Fibroblast of the aortic adventitia (primary cell): ENCODE data around the gene FAM25A. TPM values are rescaled to one million over a fixed set of nuclear protein-coding genes. Genes with fewer than 3 reads are reported as not detected.

Experiments
- DNase-seq: peaks from one replicate; pipeline ENCODE4 v3.0.0-alpha.2; 2010; ENCODE audit warnings: low read depth
- H3K4me3 ChIP-seq: 2 replicates; pipeline ENCODE4 v1.5.1; 2011; ENCODE audit warnings: low read depth, mild to moderate bottlenecking, control low read depth, low read length, moderate library complexity
- small RNA-seq: library from RNA; depleted of rRNA; stranded (forward); fragments of <200 nt; gene quantifications from one replicate; pipeline ENCODE3, GENCODE V24; 2012
- total RNA-seq: library from RNA; depleted of rRNA; stranded (reverse); fragments of >200 nt; gene quantifications from 2 replicates; pipeline ENCODE4 v1.2.3, GENCODE V29; 2012; ENCODE audit warnings: low replicate concordance
- TF ChIP-seq, protein P1 (sequence below): IDR thresholded peaks from 2 replicates; pipeline ENCODE4 v1.5.1; 2011; ENCODE audit warnings: mild to moderate bottlenecking, low read length, control low read depth, inconsistent platforms; ENCODE audit not compliant: insufficient read depth

FAM25A gene
- total RNA-seq, 1 donor: not detected

DNA sequence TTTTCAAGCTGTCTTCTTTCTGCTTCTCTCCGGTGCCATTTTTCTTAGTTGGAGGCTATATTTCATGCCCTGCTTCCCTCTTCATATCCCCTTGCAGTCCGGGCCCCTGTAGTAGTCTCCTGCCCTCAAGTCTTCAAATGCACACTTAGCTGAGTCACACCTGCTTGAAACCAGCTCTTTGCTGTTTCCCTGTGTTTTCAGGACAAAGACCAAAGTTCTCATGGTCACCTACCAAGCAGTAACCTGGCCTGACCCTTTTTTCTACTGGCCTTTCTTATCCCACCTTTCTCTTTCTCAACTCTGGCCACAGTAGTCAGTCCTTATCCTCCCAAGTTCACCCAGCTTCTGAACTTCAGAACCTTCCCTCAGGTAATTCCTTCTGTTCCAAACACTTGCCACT, 46.1 kb downstream of the FAM25A start:
- no peak for DNase-seq
- TF ChIP-seq, protein P1, sequence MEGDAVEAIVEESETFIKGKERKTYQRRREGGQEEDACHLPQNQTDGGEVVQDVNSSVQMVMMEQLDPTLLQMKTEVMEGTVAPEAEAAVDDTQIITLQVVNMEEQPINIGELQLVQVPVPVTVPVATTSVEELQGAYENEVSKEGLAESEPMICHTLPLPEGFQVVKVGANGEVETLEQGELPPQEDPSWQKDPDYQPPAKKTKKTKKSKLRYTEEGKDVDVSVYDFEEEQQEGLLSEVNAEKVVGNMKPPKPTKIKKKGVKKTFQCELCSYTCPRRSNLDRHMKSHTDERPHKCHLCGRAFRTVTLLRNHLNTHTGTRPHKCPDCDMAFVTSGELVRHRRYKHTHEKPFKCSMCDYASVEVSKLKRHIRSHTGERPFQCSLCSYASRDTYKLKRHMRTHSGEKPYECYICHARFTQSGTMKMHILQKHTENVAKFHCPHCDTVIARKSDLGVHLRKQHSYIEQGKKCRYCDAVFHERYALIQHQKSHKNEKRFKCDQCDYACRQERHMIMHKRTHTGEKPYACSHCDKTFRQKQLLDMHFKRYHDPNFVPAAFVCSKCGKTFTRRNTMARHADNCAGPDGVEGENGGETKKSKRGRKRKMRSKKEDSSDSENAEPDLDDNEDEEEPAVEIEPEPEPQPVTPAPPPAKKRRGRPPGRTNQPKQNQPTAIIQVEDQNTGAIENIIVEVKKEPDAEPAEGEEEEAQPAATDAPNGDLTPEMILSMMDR: no peak
- no peak overlapping the region for H3K4me3 ChIP-seq

DNA sequence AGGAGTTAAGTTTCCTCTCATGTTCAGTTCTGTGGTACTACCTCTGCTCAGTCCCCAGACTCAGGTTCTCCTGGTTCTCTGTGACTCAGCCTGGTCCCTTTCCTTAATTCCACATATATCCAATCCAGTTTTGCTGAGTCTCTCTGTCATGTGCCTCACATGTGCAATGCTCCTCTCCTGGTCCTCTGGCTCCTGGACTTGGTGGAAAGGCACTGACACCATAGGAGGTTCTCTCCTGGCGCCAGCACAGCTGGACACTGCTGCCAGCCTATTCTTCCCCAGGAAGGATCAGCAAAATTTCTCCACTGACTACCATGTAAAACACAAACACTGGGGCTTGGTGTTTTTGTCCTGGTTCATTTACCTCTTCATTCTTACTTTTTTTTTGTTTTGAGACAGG, 46.8 kb downstream of the FAM25A start:
- no peak for DNase-seq
- H3K4me3 ChIP-seq: no peak overlapping the region
- TF ChIP-seq, protein P1: no peak

DNA sequence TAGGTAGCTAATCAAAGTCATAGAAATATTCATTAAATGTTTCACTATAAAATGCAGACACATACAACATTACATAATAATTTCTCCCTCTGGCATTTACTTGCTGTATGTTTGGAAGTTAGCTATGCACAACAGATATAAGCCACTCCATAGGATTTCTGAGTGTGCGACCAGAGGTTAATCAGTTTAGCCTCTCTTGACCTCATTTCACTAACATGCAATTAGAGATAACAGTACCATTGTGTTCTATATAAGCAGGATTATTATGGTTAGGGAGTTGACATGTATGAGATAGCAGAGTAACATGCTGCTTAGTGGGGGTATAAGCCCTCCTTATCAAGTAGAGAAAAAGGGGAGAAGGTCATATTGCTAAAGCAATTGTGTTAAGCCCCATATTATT, 48.2 kb downstream of the FAM25A start:
- TF ChIP-seq, protein P1: no peak
- DNase-seq: no peak
- no peak overlapping the region for H3K4me3 ChIP-seq

DNA sequence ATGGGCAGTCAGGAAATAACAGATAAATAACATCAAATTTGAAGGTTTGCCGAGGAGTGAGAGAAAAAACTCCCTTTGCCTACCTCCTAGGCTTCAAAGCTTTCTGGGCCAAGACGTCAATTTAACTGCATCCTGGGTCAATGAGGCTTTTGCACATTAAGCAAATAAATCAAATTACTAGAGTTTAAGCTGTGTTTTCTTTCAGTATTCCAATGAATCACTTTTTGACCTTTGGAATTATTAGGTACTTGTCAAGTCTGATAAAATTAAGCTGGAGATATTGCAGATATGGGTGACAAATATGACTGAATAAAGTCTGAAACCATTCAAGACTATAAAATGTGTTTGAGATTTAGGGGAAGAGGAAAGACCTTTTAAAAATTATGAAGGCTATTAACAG, 52.4 kb downstream of the FAM25A start:
- H3K4me3 ChIP-seq: no peak overlapping the region
- DNase-seq: no peak
- TF ChIP-seq, protein P1: no peak

Small RNAs within 50 kb of the gene (small RNA-seq; reads per million reads assigned to genes)
- not detected for gene AL136982.5
- not detected for gene BMS1P3
- gene FAM25A: not detected
- gene RNU6-529P: not detected

Other genes with a start within 250 kb of the FAM25A start
- gene MMRN2, start 62.7 kb upstream of the FAM25A start, total RNA-seq: 5.1 and 5.4 TPM in 2 replicates
- 2.8 and 18.2 TPM in 2 replicates for gene SNCG, start 61.7 kb upstream of the FAM25A start, total RNA-seq
- 37.8 and 48.4 TPM in 2 replicates for gene ADIRF, start 51.8 kb upstream of the FAM25A start, total RNA-seq
- 137 and 346 TPM in 2 replicates for gene GLUD1, start 74.5 kb downstream of the FAM25A start, total RNA-seq
- gene SHLD2, start 74.9 kb downstream of the FAM25A start, total RNA-seq: 19.8 and 45.7 TPM in 2 replicates
- 0.33 TPM in 1 of 2 replicates, not detected in the other for gene NUTM2A, start 205.2 kb downstream of the FAM25A start, total RNA-seq